Right lobe of liver (tissue), 4 donors: ENCODE measurements around the gene ALDOB.

Experiments used
- POLR2A ChIP-seq: fragments of 450-650 bp; IDR thresholded peaks from one replicate; pipeline ENCODE4 v1.6.1; 2017; ENCODE audit warnings: antibody characterized with exemption, mild to moderate bottlenecking
- TF ChIP-seq, protein P1 (sequence below), 4 donors: fragments of 200-600 bp in 3 of 4; fragments of 450-650 bp in 1 of 4; IDR thresholded peaks; one replicate each; pipeline versions ENCODE4 v1.5.1 to v1.8.0; 2016 to 2022; ENCODE audit warnings: antibody characterized with exemption in 4 of 4, mild to moderate bottlenecking in 2 of 4
- donor health status: DM: no; HTN: no; CAD: no.
- donor health status: DM: no; HTN: no; CAD: no.
- donor health status: DM: no; HTN: yes; CAD: no.

DNA sequence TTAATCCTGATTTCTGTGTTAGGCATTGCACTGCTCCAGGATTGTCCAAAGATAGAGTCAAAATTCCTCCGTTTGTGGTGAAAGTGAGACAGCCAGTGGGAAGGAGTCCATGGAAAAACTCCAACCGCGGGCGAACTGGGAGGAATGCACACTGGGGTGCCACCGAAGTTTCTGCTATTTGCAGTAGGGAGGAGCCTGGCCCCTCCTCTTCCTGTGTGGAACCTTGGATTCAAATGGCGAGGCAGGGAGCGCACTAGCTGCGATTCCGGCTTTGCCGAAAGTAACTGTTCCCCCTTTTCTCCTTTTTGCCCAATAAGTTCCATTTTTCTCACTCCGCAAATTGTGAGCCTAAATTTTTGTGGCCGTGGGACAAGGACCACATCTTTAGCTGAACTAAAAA is 60.0 kb downstream of the ALDOB start:
- TF ChIP-seq, protein P1, sequence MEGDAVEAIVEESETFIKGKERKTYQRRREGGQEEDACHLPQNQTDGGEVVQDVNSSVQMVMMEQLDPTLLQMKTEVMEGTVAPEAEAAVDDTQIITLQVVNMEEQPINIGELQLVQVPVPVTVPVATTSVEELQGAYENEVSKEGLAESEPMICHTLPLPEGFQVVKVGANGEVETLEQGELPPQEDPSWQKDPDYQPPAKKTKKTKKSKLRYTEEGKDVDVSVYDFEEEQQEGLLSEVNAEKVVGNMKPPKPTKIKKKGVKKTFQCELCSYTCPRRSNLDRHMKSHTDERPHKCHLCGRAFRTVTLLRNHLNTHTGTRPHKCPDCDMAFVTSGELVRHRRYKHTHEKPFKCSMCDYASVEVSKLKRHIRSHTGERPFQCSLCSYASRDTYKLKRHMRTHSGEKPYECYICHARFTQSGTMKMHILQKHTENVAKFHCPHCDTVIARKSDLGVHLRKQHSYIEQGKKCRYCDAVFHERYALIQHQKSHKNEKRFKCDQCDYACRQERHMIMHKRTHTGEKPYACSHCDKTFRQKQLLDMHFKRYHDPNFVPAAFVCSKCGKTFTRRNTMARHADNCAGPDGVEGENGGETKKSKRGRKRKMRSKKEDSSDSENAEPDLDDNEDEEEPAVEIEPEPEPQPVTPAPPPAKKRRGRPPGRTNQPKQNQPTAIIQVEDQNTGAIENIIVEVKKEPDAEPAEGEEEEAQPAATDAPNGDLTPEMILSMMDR (IDR thresholded peaks at IDR 0.05): no peak
- peak; percentile 15 for TF ChIP-seq POLR2A
